Measurements from ENCODE around the gene TTLL4. TPM values are rescaled to one million over a fixed set of nuclear protein-coding genes. Genes with fewer than 3 reads are reported as not detected.

TTLL4 gene
- 47.2 TPM for polyA plus RNA-seq (ENCODE audit: insufficient read length)
- long read RNA-seq, donor 1, full-length matches to known transcripts: 4 of 10 reads
- long read RNA-seq, donor 1, partial matches to known transcripts: 6 of 10 reads
- long read RNA-seq, donor 1, other reads (novel, unspliced or antisense): 0 of 10 reads
- long read RNA-seq, donor 2, full-length matches to known transcripts: 5 of 12 reads
- long read RNA-seq, donor 2, partial matches to known transcripts: 7 of 12 reads
- long read RNA-seq, donor 2, other reads (novel, unspliced or antisense): 0 of 12 reads
- long read RNA-seq, donor 3, full-length matches to known transcripts: 7 of 12 reads
- long read RNA-seq, donor 3, partial matches to known transcripts: 5 of 12 reads
- long read RNA-seq, donor 3, other reads (novel, unspliced or antisense): 0 of 12 reads
- long read RNA-seq, donor 4: 0 reads
- long read RNA-seq, donor 5, full-length matches to known transcripts: 4 of 22 reads
- long read RNA-seq, donor 5, partial matches to known transcripts: 18 of 22 reads
- long read RNA-seq, donor 5, other reads (novel, unspliced or antisense): 0 of 22 reads
- long read RNA-seq, donor 6, full-length matches to known transcripts: 4 of 4 reads
- long read RNA-seq, donor 6, partial matches to known transcripts: 0 of 4 reads
- long read RNA-seq, donor 6, other reads (novel, unspliced or antisense): 0 of 4 reads
- long read RNA-seq, donor 7, partial matches to known transcripts: 7 of 10 reads
- long read RNA-seq, donor 7, other reads (novel, unspliced or antisense): 0 of 10 reads
- long read RNA-seq, donor 8, partial matches to known transcripts: 7 of 7 reads
- long read RNA-seq, donor 8, other reads (novel, unspliced or antisense): 0 of 7 reads

- peak; percentile 96 for DNase-seq
These were observed at the start of gene TTLL4 for GRCh38 chr2:218710687-218711549. TSS of gene TTLL4 (plus strand) at chr2:218710835. CDS start at chr2:218737677, 26,842 bp downstream.

- no peak for DNase-seq
These were observed 48.3 kb upstream of the TTLL4 start for GRCh38 chr2:218662377-218662776.

- DNase-seq: no peak
These were observed 47.8 kb upstream of the TTLL4 start for GRCh38 chr2:218662827-218663226.

- DNase-seq: no peak
These were observed 46.7 kb upstream of the TTLL4 start for GRCh38 chr2:218663901-218664300.

- DNase-seq: no peak
These were observed 46.0 kb upstream of the TTLL4 start for GRCh38 chr2:218664653-218665052.

GRCh38 chr2:218671097-218671653 is 39.5 kb upstream of the TTLL4 start:
- DNase-seq: no peak

GRCh38 chr2:218671654-218672566 is 38.7 kb upstream of the TTLL4 start, which contains the start of the genes RNF25 and STK36:
TSS of gene RNF25 (minus strand) at chr2:218672002. CDS start at chr2:218671970, 32 bp downstream.
TSS of gene STK36 (plus strand) at chr2:218672086. CDS start at chr2:218672830, 744 bp downstream.
- DNase-seq: peak; percentile 87

GRCh38 chr2:218679119-218679518 is 31.5 kb upstream of the TTLL4 start:
- DNase-seq: no peak

- no peak for DNase-seq
These were observed 30.6 kb upstream of the TTLL4 start for GRCh38 chr2:218680061-218680460.

GRCh38 chr2:218687400-218688060 is 23.1 kb upstream of the TTLL4 start:
- DNase-seq: peak; percentile 57

- DNase-seq: no peak
These were observed 19.4 kb upstream of the TTLL4 start for GRCh38 chr2:218691234-218691633.

GRCh38 chr2:218694405-218695145 is 16.1 kb upstream of the TTLL4 start:
- no peak for DNase-seq

GRCh38 chr2:218698885-218699284 is 11.8 kb upstream of the TTLL4 start:
- DNase-seq: no peak

- no peak for DNase-seq
These were observed 8.8 kb upstream of the TTLL4 start for GRCh38 chr2:218701806-218702205.

GRCh38 chr2:218703341-218703740 is 7.3 kb upstream of the TTLL4 start:
- DNase-seq: no peak

GRCh38 chr2:218708086-218708485 is 2.5 kb upstream of the TTLL4 start:
- DNase-seq: no peak

GRCh38 chr2:218709908-218710307 is 727 bp upstream of the TTLL4 start:
- DNase-seq: no peak

GRCh38 chr2:218710334-218710686 is 325 bp upstream of the TTLL4 start:
- no peak for DNase-seq

- peak; percentile 11 for DNase-seq
These were observed 905 bp downstream of the TTLL4 start for GRCh38 chr2:218711550-218711929.

All from left kidney (tissue), 8 donors.